RWPE2 (cell line): ENCODE results near the gene GATD1.

Experiments
- ATAC-seq: fragments of 200-7000 bp; cut with Tn5 transposase; 3 replicates; pipeline ENCODE4 v1.9.1; 2021; ENCODE audit warnings: low read depth
- DNase-seq: peaks from one replicate; pipeline ENCODE4 v3.0.0-alpha.2; 2020; ENCODE audit warnings: low spot score
- H3K27ac ChIP-seq: fragments of 450-650 bp; 2 replicates; pipeline ENCODE4 v1.5.1; 2017; ENCODE audit warnings: mild to moderate bottlenecking; ENCODE audit not compliant: poor library complexity, severe bottlenecking
- H3K27me3 ChIP-seq: fragments of 250-450 bp; sonication (Bioruptor Pico); 2 replicates; pipeline ENCODE4 v1.5.1; 2021; ENCODE audit warnings: mild to moderate bottlenecking, moderate library complexity; ENCODE audit not compliant: insufficient read depth, poor library complexity, severe bottlenecking
- H3K36me3 ChIP-seq: fragments of 250-450 bp; sonication (Bioruptor Pico); 2 replicates; pipeline ENCODE4 v1.5.1; 2020; ENCODE audit warnings: low read depth, mild to moderate bottlenecking, moderate library complexity
- H3K4me1 ChIP-seq: fragments of 250-450 bp; sonication (Bioruptor Pico); 2 replicates; pipeline ENCODE4 v1.5.1; 2021; ENCODE audit warnings: mild to moderate bottlenecking, moderate library complexity; ENCODE audit not compliant: insufficient read depth, poor library complexity, severe bottlenecking
- H3K4me3 ChIP-seq: fragments of 250-450 bp; sonication (Bioruptor Pico); 2 replicates; pipeline ENCODE4 v1.5.1; 2021; ENCODE audit warnings: mild to moderate bottlenecking, moderate library complexity; ENCODE audit not compliant: severe bottlenecking
- H3K9me3 ChIP-seq: fragments of 250-450 bp; sonication (Bioruptor Pico); 2 replicates; pipeline ENCODE4 v1.5.1; 2021; ENCODE audit warnings: mild to moderate bottlenecking, moderate library complexity; ENCODE audit not compliant: severe bottlenecking
- CTCF ChIP-seq: fragments of 450-650 bp; IDR thresholded peaks from one replicate; pipeline ENCODE4 v1.5.1; 2017; ENCODE audit warnings: mild to moderate bottlenecking, moderate library complexity; ENCODE audit not compliant: poor library complexity, severe bottlenecking

Gene GATD1

GRCh38 chr11:816433-816779, 39.1 kb upstream of the GATD1 start:
- H3K27ac ChIP-seq, result no peak overlapping the region
- no peak for TF ChIP-seq CTCF
- H3K27me3 ChIP-seq, result no peaks in the 10 kb centered on the region
- H3K4me3 ChIP-seq, result no peak overlapping the region
- ATAC-seq (no peak), DNase-seq (no peak)
- peaks cover 25% of the 10 kb centered on the region for H3K36me3 ChIP-seq
- no peaks in the 10 kb centered on the region for H3K9me3 ChIP-seq
- peaks cover 13% of the 10 kb centered on the region for H3K4me1 ChIP-seq

DNA sequence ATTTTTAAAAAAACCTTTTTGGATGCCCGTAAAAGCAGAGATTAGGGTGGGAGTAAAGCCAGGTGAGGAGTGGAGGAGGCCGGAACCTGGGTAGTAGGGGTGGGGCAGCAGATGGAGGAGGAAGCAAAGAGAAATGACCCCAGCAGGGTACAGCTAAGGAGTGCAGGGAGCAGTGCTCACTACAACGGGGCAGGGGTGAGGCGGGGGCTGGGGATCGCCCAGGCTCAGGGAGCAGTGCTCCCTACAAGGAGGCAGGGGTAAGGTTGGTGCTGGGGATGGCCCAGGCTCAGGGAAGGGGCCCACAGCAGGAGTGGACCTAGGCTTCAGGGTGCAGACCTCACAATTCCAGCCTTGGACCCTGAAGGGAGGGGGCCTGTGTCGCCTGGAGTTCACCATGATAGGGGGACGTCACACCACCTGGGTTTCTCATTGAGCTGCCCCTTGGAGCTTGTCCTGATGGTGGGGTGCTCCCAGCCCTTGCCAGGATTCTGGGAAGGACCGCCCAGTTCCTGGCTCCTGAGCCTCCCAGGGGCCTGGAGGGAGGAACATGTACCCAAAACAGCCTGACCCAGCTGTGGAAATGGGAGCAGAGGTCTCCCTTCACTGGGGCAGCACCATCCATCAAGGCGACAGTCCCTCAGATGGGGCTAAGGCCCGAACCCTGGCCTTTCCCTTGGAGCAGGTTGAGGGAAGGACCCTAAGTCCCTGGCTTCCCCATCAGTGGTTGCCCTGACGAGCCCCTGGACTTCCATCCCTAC, 38.6 kb upstream of the GATD1 start:
- Histone ChIP-seq H3K27me3 (no peaks in the 10 kb centered on the region), H3K36me3 (peaks cover 31% of the 10 kb centered on the region), H3K4me3 (no peak overlapping the region), H3K27ac (no peak overlapping the region), H3K4me1 (peaks cover 8% of the 10 kb centered on the region), H3K9me3 (no peaks in the 10 kb centered on the region)
- ATAC-seq (no peak), DNase-seq (no peak)
- no peak for TF ChIP-seq CTCF

DNA sequence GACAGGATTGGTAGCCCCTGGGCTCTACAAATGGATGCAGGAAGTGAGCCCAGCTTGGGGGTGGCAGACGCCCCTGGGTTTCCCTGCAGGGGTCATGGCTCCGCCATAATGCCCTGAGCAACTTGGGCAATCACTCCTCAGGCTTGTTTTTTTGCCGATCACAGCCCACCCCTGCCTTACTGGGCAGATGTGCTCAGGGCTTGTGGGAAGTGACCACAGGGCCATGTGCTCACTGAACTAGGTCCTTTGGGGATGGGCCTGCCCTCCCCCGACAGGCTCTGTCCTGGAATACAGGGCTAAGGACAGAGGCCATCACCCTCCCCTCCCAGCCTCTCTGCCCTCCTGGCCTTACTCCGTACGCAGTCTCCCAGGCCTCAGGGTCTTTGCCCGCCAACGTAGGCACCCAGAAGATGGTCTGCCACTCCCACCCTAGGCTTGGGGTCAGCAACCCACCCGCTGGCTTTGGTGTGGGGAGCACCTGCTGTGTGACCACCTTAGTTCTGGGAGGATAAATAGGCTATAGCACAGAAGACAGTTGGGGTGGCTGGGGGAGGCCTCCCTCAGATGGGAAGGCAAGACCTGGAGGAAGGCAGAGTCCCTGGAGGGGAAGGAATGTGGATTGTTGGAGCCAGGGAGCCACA, 36.3 kb upstream of the GATD1 start:
- no peak for DNase-seq

DNA sequence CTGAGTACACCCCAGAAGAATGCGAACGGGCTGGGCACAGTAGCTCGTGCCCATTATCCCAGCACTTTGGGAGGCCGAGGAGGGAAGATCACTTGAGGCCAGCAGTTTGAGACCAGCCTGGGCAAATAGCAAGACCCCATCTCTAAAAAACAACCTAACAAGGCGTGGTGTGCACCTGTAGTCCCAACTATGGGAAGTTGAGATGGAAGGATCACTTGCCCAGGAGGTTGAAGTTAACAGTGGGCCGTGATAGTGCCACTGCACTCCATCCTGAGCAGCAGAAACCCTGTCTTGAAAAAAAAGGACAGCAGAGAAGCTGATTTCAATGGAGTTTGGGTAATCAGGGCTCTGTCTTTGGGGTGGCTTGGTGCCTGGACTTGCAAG, 35.8 kb upstream of the GATD1 start:
- Histone ChIP-seq H3K27me3 (no peaks in the 10 kb centered on the region), H3K9me3 (no peaks in the 10 kb centered on the region), H3K36me3 (peaks cover 37% of the 10 kb centered on the region), H3K4me3 (no peak overlapping the region), H3K27ac (peak overlapping the region; percentile 73), H3K4me1 (no peaks in the 10 kb centered on the region)
- no peak for TF ChIP-seq CTCF
- ATAC-seq (no peak), DNase-seq (no peak)

More for the DNA sequence above, 36.3 kb upstream of the GATD1 start:
- no peak for ATAC-seq
- peaks cover 3% of the 10 kb centered on the region for H3K4me1 ChIP-seq
- H3K27me3 ChIP-seq, result no peaks in the 10 kb centered on the region
- H3K36me3 ChIP-seq, result peaks cover 37% of the 10 kb centered on the region
- no peak for TF ChIP-seq CTCF
- no peak overlapping the region for H3K27ac ChIP-seq
- no peaks in the 10 kb centered on the region for H3K9me3 ChIP-seq
- no peak overlapping the region for H3K4me3 ChIP-seq

- H3K9me3 ChIP-seq, result no peaks in the 10 kb centered on the region
- no peak for DNase-seq
- ATAC-seq, result no peak
- no peaks in the 10 kb centered on the region for H3K27me3 ChIP-seq
- TF ChIP-seq CTCF, result no peak
- H3K36me3 ChIP-seq, result peaks cover 37% of the 10 kb centered on the region
- H3K4me3 ChIP-seq, result no peak overlapping the region
- H3K27ac ChIP-seq, result peak overlapping the region; percentile 73
- H3K4me1 ChIP-seq, result no peaks in the 10 kb centered on the region
Measured at GRCh38 chr11:812390-812789, 35.1 kb upstream of the GATD1 start.
